Measurements from ENCODE around the gene PDILT. TPM values are rescaled to one million over a fixed set of nuclear protein-coding genes. Genes with fewer than 3 reads are reported as not detected.
A peak's percentile ranks its signal among the peaks of the same experiment; 100 is the strongest.

The PDILT gene
- total RNA-seq, 1 donor from 2014 or later: not detected

- intact Hi-C loops (cut with DNase I): no loop called here
- no peak for TF ChIP-seq CTCF (IDR thresholded peaks at IDR 0.05)
These were observed 8.6 kb downstream of the PDILT start for GRCh38 chr16:20395946-20396345.

GRCh38 chr16:20393801-20394577 is 10.5 kb downstream of the PDILT start:
- no peaks in the 10 kb centered on the region for H3K27me3 ChIP-seq
- DNase-seq (ENCODE audit: extremely low spot score in 2 of 2): no peak
- peaks cover 12% of the 10 kb centered on the region for H3K4me1 ChIP-seq
- H3K36me3 ChIP-seq: no peaks in the 10 kb centered on the region
- TF ChIP-seq POLR2A (IDR thresholded peaks at IDR 0.05) (no peak), CTCF (IDR thresholded peaks at IDR 0.05) (no peak), POLR2AphosphoS5 (IDR thresholded peaks at IDR 0.05; ENCODE audit: insufficient read depth in 1 of 2, low read depth in 1 of 2) (no peak)
- H3K9me3 ChIP-seq: no peaks in the 10 kb centered on the region
- H3K4me3 ChIP-seq: no peak overlapping the region
- peak overlapping the region; percentile 20 for H3K27ac ChIP-seq
- intact Hi-C loops (cut with DNase I): no loop called here

More at GRCh38 chr16:20395946-20396345, 8.6 kb downstream of the PDILT start:
- Histone ChIP-seq H3K4me3 (no peak overlapping the region), H3K27me3 (no peaks in the 10 kb centered on the region), H3K36me3 (no peaks in the 10 kb centered on the region), H3K9me3 (no peaks in the 10 kb centered on the region), H3K4me1 (peaks cover 12% of the 10 kb centered on the region), H3K27ac (no peak overlapping the region)
- no peak for DNase-seq (ENCODE audit: extremely low spot score in 2 of 2)

GRCh38 chr16:20391045-20391444 is 13.5 kb downstream of the PDILT start:
- intact Hi-C loops (cut with DNase I): no loop called here
- no peak for TF ChIP-seq POLR2A (IDR thresholded peaks at IDR 0.05)
- no peak for TF ChIP-seq POLR2AphosphoS5 (IDR thresholded peaks at IDR 0.05; ENCODE audit: insufficient read depth in 1 of 2, low read depth in 1 of 2)
- no peak for TF ChIP-seq CTCF (IDR thresholded peaks at IDR 0.05)
- no peaks in the 10 kb centered on the region for H3K27me3 ChIP-seq
- no peaks in the 10 kb centered on the region for H3K9me3 ChIP-seq
- H3K27ac ChIP-seq: no peak overlapping the region
- no peak for DNase-seq (ENCODE audit: extremely low spot score in 2 of 2)
- H3K4me1 ChIP-seq: peaks cover 15% of the 10 kb centered on the region
- no peaks in the 10 kb centered on the region for H3K36me3 ChIP-seq
- H3K4me3 ChIP-seq: no peak overlapping the region

GRCh38 chr16:20388854-20389253 is 15.7 kb downstream of the PDILT start:
- H3K36me3 ChIP-seq: no peaks in the 10 kb centered on the region
- no peak for TF ChIP-seq POLR2A (IDR thresholded peaks at IDR 0.05)
- no peak for TF ChIP-seq POLR2AphosphoS5 (IDR thresholded peaks at IDR 0.05; ENCODE audit: insufficient read depth in 1 of 2, low read depth in 1 of 2)
- TF ChIP-seq CTCF (IDR thresholded peaks at IDR 0.05): no peak
- H3K4me3 ChIP-seq: no peak overlapping the region
- H3K9me3 ChIP-seq: no peaks in the 10 kb centered on the region
- no peak for DNase-seq (ENCODE audit: extremely low spot score in 2 of 2)
- no peak overlapping the region for H3K27ac ChIP-seq
- intact Hi-C loops (cut with DNase I): loop anchor here (10.0 kb wide), 1 partner anchor 484 kb away; no protein-coding TSS in a partner anchor
- H3K27me3 ChIP-seq: no peaks in the 10 kb centered on the region
- H3K4me1 ChIP-seq: peaks cover 13% of the 10 kb centered on the region

GRCh38 chr16:20387978-20388377 is 16.6 kb downstream of the PDILT start:
- Histone ChIP-seq H3K4me3 (no peak overlapping the region), H3K9me3 (no peaks in the 10 kb centered on the region), H3K4me1 (peaks cover 7% of the 10 kb centered on the region), H3K36me3 (no peaks in the 10 kb centered on the region), H3K27ac (no peak overlapping the region), H3K27me3 (no peaks in the 10 kb centered on the region)
- no peak for DNase-seq (ENCODE audit: extremely low spot score in 2 of 2)
- intact Hi-C loops (cut with DNase I): loop anchor here (10.0 kb wide), 1 partner anchor 483 kb away; no protein-coding TSS in a partner anchor
- TF ChIP-seq POLR2A (IDR thresholded peaks at IDR 0.05) (no peak), POLR2AphosphoS5 (IDR thresholded peaks at IDR 0.05; ENCODE audit: insufficient read depth in 1 of 2, low read depth in 1 of 2) (no peak), CTCF (IDR thresholded peaks at IDR 0.05) (no peak)
